GM12892 (cell line): ENCODE measurements around the gene TGFBR2.

Experiments
- POLR2A ChIP-seq: IDR thresholded peaks from 2 replicates; pipeline ENCODE4 v1.6.1; 2011; ENCODE audit warnings: low read depth, low read length, control low read depth
- POLR2AphosphoS5 ChIP-seq: IDR thresholded peaks from 2 replicates; pipeline ENCODE4 v1.6.1; 2011; ENCODE audit warnings: low read depth, low read length, control low read depth
- TAF1 ChIP-seq: IDR thresholded peaks from 2 replicates; pipeline ENCODE4 v1.6.1; 2011; ENCODE audit warnings: low read depth, mild to moderate bottlenecking, control low read depth, low read length, borderline replicate concordance

- TF ChIP-seq POLR2AphosphoS5 (no peak), POLR2A (no peak), TAF1 (no peak)
These were observed 19.5 kb upstream of the TGFBR2 start for GRCh38 chr3:30586806-30587486.
